Measurements from ENCODE around the gene TMEM238. TPM values are rescaled to one million over a fixed set of nuclear protein-coding genes. Genes with fewer than 3 reads are reported as not detected.

TMEM238 gene
- total and polyA plus RNA-seq, 2 donors (not counting 1 experiment from before 2014, with no cell fraction given) = 0.33 TPM; not detected in 1

- Histone ChIP-seq H3K4me1 (ENCODE audit: control insufficient read depth, extremely low read depth, insufficient read depth, low read length) (no peaks in the 10 kb centered on the region), H4K20me1 (ENCODE audit: control insufficient read depth, extremely low read depth, insufficient read depth, low read length) (no peaks in the 10 kb centered on the region), H3K9me3 (ENCODE audit: control insufficient read depth, insufficient read depth, low read depth, low read length) (no peaks in the 10 kb centered on the region), H3K4me2 (ENCODE audit: extremely low read depth, insufficient read depth, low read length) (no peak overlapping the region), H3K27ac (ENCODE audit: insufficient read depth, low read length) (no peak overlapping the region), H3K9ac (ENCODE audit: insufficient read depth, low read length) (no peak overlapping the region), H3K79me2 (ENCODE audit: control insufficient read depth, insufficient read depth, low read length) (no peaks in the 10 kb centered on the region), H3K27me3 (ENCODE audit: control insufficient read depth, insufficient read depth, low read length) (no peaks in the 10 kb centered on the region), H3K36me3 (ENCODE audit: control insufficient read depth, insufficient read depth, low read length) (no peaks in the 10 kb centered on the region), H2AFZ (ENCODE audit: low read length) (no peak overlapping the region), H3K4me3 (replicated peaks in 1 of 4; ENCODE audit: control extremely low read depth in 1 of 4, insufficient read depth in 1 of 4, low read depth in 3 of 4, low read length in 4 of 4) (no peak overlapping the region)
- TF ChIP-seq EZH2 (IDR thresholded peaks at IDR 0.05; ENCODE audit: low read length, missing control alignments) = no peak
- TF ChIP-seq, protein P1, sequence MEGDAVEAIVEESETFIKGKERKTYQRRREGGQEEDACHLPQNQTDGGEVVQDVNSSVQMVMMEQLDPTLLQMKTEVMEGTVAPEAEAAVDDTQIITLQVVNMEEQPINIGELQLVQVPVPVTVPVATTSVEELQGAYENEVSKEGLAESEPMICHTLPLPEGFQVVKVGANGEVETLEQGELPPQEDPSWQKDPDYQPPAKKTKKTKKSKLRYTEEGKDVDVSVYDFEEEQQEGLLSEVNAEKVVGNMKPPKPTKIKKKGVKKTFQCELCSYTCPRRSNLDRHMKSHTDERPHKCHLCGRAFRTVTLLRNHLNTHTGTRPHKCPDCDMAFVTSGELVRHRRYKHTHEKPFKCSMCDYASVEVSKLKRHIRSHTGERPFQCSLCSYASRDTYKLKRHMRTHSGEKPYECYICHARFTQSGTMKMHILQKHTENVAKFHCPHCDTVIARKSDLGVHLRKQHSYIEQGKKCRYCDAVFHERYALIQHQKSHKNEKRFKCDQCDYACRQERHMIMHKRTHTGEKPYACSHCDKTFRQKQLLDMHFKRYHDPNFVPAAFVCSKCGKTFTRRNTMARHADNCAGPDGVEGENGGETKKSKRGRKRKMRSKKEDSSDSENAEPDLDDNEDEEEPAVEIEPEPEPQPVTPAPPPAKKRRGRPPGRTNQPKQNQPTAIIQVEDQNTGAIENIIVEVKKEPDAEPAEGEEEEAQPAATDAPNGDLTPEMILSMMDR (conservative IDR thresholded peaks at IDR 0.05 in 1 of 2, IDR thresholded peaks at IDR 0.05 in 1 of 2; ENCODE audit: low read depth in 1 of 2, low read length in 2 of 2) = no peak
- no peak for DNase-seq (ENCODE audit: low read depth in 2 of 2)
Measured at GRCh38 chr19:55362174-55362989, 21.7 kb downstream of the TMEM238 start.

DNA sequence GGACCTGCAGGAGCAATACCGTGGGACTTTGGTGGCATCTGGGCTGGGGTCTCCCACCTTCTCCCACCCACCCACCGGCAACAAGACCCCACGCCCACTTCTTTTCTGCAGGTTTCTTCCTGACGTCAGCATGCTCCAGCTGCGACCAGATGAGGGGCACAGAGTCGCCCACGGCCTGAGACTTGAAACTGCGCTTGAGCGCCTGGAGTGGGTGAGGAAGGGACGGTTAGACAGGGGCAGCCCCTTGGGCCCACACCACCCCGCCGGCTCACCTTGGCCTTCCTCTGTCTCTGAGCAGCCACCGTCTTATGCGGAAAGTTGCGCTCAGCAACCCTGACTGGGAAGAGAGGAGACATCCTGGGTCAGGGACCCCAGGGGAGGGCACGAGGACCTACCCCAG lies 23.2 kb downstream of the TMEM238 start:
- Histone ChIP-seq H3K9ac (ENCODE audit: insufficient read depth, low read length) (no peak overlapping the region), H3K4me2 (ENCODE audit: extremely low read depth, insufficient read depth, low read length) (no peak overlapping the region), H3K4me3 (replicated peaks in 1 of 4; ENCODE audit: control extremely low read depth in 1 of 4, insufficient read depth in 1 of 4, low read depth in 3 of 4, low read length in 4 of 4) (no peak overlapping the region), H4K20me1 (ENCODE audit: control insufficient read depth, extremely low read depth, insufficient read depth, low read length) (no peaks in the 10 kb centered on the region), H2AFZ (ENCODE audit: low read length) (no peak overlapping the region), H3K36me3 (ENCODE audit: control insufficient read depth, insufficient read depth, low read length) (no peaks in the 10 kb centered on the region), H3K79me2 (ENCODE audit: control insufficient read depth, insufficient read depth, low read length) (no peaks in the 10 kb centered on the region), H3K27ac (ENCODE audit: insufficient read depth, low read length) (no peak overlapping the region), H3K27me3 (ENCODE audit: control insufficient read depth, insufficient read depth, low read length) (no peaks in the 10 kb centered on the region), H3K4me1 (ENCODE audit: control insufficient read depth, extremely low read depth, insufficient read depth, low read length) (no peaks in the 10 kb centered on the region), H3K9me3 (ENCODE audit: control insufficient read depth, insufficient read depth, low read depth, low read length) (no peaks in the 10 kb centered on the region)
- TF ChIP-seq EZH2 (IDR thresholded peaks at IDR 0.05; ENCODE audit: low read length, missing control alignments) = no peak
- TF ChIP-seq, protein P1 (conservative IDR thresholded peaks at IDR 0.05 in 1 of 2, IDR thresholded peaks at IDR 0.05 in 1 of 2; ENCODE audit: low read depth in 1 of 2, low read length in 2 of 2) = no peak
- no peak for DNase-seq (ENCODE audit: low read depth in 2 of 2)

GRCh38 chr19:55358943-55359908 lies 24.9 kb downstream of the TMEM238 start:
- TF ChIP-seq EZH2 (IDR thresholded peaks at IDR 0.05; ENCODE audit: low read length, missing control alignments) = no peak
- TF ChIP-seq, protein P1 (conservative IDR thresholded peaks at IDR 0.05 in 1 of 2, IDR thresholded peaks at IDR 0.05 in 1 of 2; ENCODE audit: low read depth in 1 of 2, low read length in 2 of 2) = no peak
- no peaks in the 10 kb centered on the region for H3K9me3 ChIP-seq (ENCODE audit: control insufficient read depth, insufficient read depth, low read depth, low read length)
- no peak overlapping the region for H3K4me2 ChIP-seq (ENCODE audit: extremely low read depth, insufficient read depth, low read length)
- H3K79me2 ChIP-seq (ENCODE audit: control insufficient read depth, insufficient read depth, low read length) = no peaks in the 10 kb centered on the region
- H3K27ac ChIP-seq (ENCODE audit: insufficient read depth, low read length) = no peak overlapping the region
- H3K9ac ChIP-seq (ENCODE audit: insufficient read depth, low read length) = no peak overlapping the region
- H3K4me3 ChIP-seq (replicated peaks in 1 of 4; ENCODE audit: control extremely low read depth in 1 of 4, insufficient read depth in 1 of 4, low read depth in 3 of 4, low read length in 4 of 4) = no peak overlapping the region
- H3K4me1 ChIP-seq (ENCODE audit: control insufficient read depth, extremely low read depth, insufficient read depth, low read length) = no peaks in the 10 kb centered on the region
- H2AFZ ChIP-seq (ENCODE audit: low read length) = no peak overlapping the region
- peaks cover 4% of the 10 kb centered on the region for H3K27me3 ChIP-seq (ENCODE audit: control insufficient read depth, insufficient read depth, low read length)
- no peak for DNase-seq (ENCODE audit: low read depth in 2 of 2)
- no peaks in the 10 kb centered on the region for H4K20me1 ChIP-seq (ENCODE audit: control insufficient read depth, extremely low read depth, insufficient read depth, low read length)
- H3K36me3 ChIP-seq (ENCODE audit: control insufficient read depth, insufficient read depth, low read length) = no peaks in the 10 kb centered on the region
